ENCODE data around the gene ELOA. TPM values are rescaled to one million over a fixed set of nuclear protein-coding genes. Genes with fewer than 3 reads are reported as not detected.

Gene ELOA
- total and polyA plus RNA-seq, 2 experiments from 2014 or later = 49.1 to 57.7 TPM

- DNase-seq (ENCODE audit: low spot score) = no peak
These were observed 49.9 kb downstream of the ELOA start for GRCh38 chr1:23793018-23793781.

More at GRCh38 chr1:23793018-23793781, 49.9 kb downstream of the ELOA start:
- Histone ChIP-seq H3K79me2 (replicated peaks; ENCODE audit: insufficient read depth) (peaks cover 14% of the 10 kb centered on the region), H3K9me2 (ENCODE audit: insufficient read depth) (no peaks in the 10 kb centered on the region), H4K20me1 (replicated peaks; ENCODE audit: insufficient read depth) (0 out of 2 replicates have a peak, but pooled peaks cover 3% of the 10 kb centered on the region), H3K27me3 (ENCODE audit: insufficient read depth) (no peaks in the 10 kb centered on the region), H3K27ac (ENCODE audit: low read depth) (no peak overlapping the region), H3K4me2 (peak overlapping the region; percentile 81; the same call in 1 of the 2 replicates), H3K4me3 (peak overlapping the region; percentile 98; the same call in 1 of the 2 replicates), H3K36me3 (ENCODE audit: insufficient read depth) (peaks cover 8% of the 10 kb centered on the region; the same call in 1 of the 2 replicates), H2AFZ (no peak overlapping the region), H3K4me1 (ENCODE audit: insufficient read depth) (peaks cover 7% of the 10 kb centered on the region; the same call in 1 of the 2 replicates), H3F3A (replicated peaks; ENCODE audit: low read depth) (0 out of 2 replicates have a peak, but pooled peaks cover 16% of the 10 kb centered on the region)
- Mint-ChIP-seq H3K27me3 (ENCODE audit: insufficient read depth, low read depth, poor library complexity) (peaks cover 11% of the 10 kb centered on the region), H3K36me3 (ENCODE audit: low read depth) (peaks cover 35% of the 10 kb centered on the region), H3K4me1 (peaks cover 15% of the 10 kb centered on the region), H3K9me3 (no peaks in the 10 kb centered on the region), H3K27ac (no peak overlapping the region), H3K4me3 (peak overlapping the region; percentile 98; the same call in 2 of the 3 replicates)
- TF ChIP-seq CREB1 (CRISPR knock-in tag; IDR thresholded peaks at IDR 0.05; ENCODE audit: low read depth) (no peak), ETS1 (IDR thresholded peaks at IDR 0.05) (no peak), EZH2phosphoT487 (IDR thresholded peaks at IDR 0.05; ENCODE audit: unreplicated experiment) (no peak), JUNB (IDR thresholded peaks at IDR 0.05; ENCODE audit: unreplicated experiment) (no peak), REST (IDR thresholded peaks at IDR 0.05; ENCODE audit: unreplicated experiment) (no peak), EZH2 (IDR thresholded peaks at IDR 0.05; ENCODE audit: low read depth, unreplicated experiment) (no peak), ZNF331 (CRISPR knock-in tag; IDR thresholded peaks at IDR 0.05; ENCODE audit: low read depth) (no peak), STAT1 (IDR thresholded peaks at IDR 0.05; ENCODE audit: unreplicated experiment) (no peak), ZNF114 (CRISPR knock-in tag; IDR thresholded peaks at IDR 0.05) (no peak), ZNF462 (CRISPR knock-in tag; IDR thresholded peaks at IDR 0.05) (no peak), CTCF (conservative IDR thresholded peaks at IDR 0.05; ENCODE audit: low read depth in 2 of 2) (no peak), POLR2AphosphoS5 (IDR thresholded peaks at IDR 0.05; ENCODE audit: low read depth) (no peak), NANOG (IDR thresholded peaks at IDR 0.05; ENCODE audit: borderline replicate concordance) (no peak)
- ATAC-seq = no peak
